ENCODE data around the gene ATG16L1. TPM values are rescaled to one million over a fixed set of nuclear protein-coding genes. Genes with fewer than 3 reads are reported as not detected.

The ATG16L1 gene
- total and polyA plus RNA-seq, 5 donors from 2014 or later: 15.2 to 125 (median 20.6) TPM

- ATAC-seq (ENCODE audit: low read depth in 2 of 2) (no peak), DNase-seq (no peak)
- no peak overlapping the region for H3K4me3 ChIP-seq (ENCODE audit: low read depth, low read length)
- H3K27me3 ChIP-seq (ENCODE audit: control insufficient read depth, insufficient read depth, low read length): no peaks in the 10 kb centered on the region
- H3K27ac Mint-ChIP-seq: peak overlapping the region in 1 of 3 donors; percentile 5
- H3K36me3 ChIP-seq (ENCODE audit: control insufficient read depth, insufficient read depth, low read length): peaks cover 33% of the 10 kb centered on the region
- peaks cover 0 to 2% (median 0%) of the 10 kb centered on the region in 7 donors for H3K9me3 Mint-ChIP-seq
- H3K4me1 ChIP-seq (ENCODE audit: control insufficient read depth, insufficient read depth, low read length, poor library complexity, severe bottlenecking): no peaks in the 10 kb centered on the region
- H3K4me3 Mint-ChIP-seq: peak overlapping the region in 1 of 4 donors; percentile 52
- H3K9me3 ChIP-seq (ENCODE audit: control insufficient read depth in 2 of 2, low read length in 2 of 2): no peaks in the 10 kb centered on the region
- H3K27ac ChIP-seq (ENCODE audit: insufficient read depth, low read length, poor library complexity, severe bottlenecking): no peak overlapping the region
- peaks cover 0 to 10% (median 4%) of the 10 kb centered on the region in 4 donors for H3K4me1 Mint-ChIP-seq
- H3K36me3 Mint-ChIP-seq: peaks cover 8% of the 10 kb centered on the region
- H3K27me3 Mint-ChIP-seq: no peaks in the 10 kb centered on the region
Observed at GRCh38 chr2:233210281-233210680, 41.2 kb upstream of the ATG16L1 start.

DNA sequence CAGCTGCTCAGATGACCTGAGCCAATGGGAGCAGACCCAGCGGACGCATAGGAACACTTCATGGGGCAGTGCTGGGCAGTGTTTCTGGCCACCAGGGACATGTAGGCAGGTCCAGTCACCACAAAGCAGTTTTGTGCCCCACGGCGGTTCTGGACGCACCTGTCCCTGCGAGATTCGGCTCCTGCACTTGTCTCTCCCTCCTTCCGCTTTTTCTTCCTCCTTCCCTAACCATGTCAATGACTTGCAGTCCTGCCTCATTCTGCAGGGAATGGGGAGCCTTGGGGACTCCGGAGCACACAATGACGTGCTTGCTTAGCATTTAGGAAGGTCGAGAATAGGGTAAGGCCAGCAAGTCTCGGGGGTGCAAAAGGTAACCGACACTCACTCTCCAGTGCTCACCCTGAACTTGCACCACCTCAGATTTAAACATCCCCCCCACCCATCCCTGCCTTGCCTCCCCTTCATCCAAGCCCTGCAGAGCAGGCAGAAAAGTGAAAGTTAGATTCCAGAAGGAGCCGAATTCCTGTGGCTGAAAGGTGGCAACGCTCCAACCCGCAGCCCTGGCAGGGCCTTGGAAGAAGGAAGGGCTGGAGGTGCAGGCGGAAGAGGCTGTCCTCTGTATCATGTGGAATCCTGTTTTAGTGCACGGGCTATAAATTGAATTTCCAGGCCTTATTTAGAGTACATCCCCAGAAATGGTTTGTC lies 40.5 kb upstream of the ATG16L1 start:
- peaks cover 0 to 10% (median 4%) of the 10 kb centered on the region in 4 donors for H3K4me1 Mint-ChIP-seq
- H3K27ac Mint-ChIP-seq: peak overlapping the region in 1 of 3 donors; percentile 66
- Histone ChIP-seq H3K36me3 (ENCODE audit: control insufficient read depth, insufficient read depth, low read length) (peaks cover 31% of the 10 kb centered on the region), H3K4me1 (ENCODE audit: control insufficient read depth, insufficient read depth, low read length, poor library complexity, severe bottlenecking) (no peaks in the 10 kb centered on the region), H3K4me3 (ENCODE audit: low read depth, low read length) (no peak overlapping the region), H3K9me3 (ENCODE audit: control insufficient read depth in 2 of 2, low read length in 2 of 2) (no peaks in the 10 kb centered on the region), H3K27ac (ENCODE audit: insufficient read depth, low read length, poor library complexity, severe bottlenecking) (no peak overlapping the region), H3K27me3 (ENCODE audit: control insufficient read depth, insufficient read depth, low read length) (no peaks in the 10 kb centered on the region)
- peak overlapping the region in 1 of 4 donors; percentile 52 for H3K4me3 Mint-ChIP-seq
- ATAC-seq (ENCODE audit: low read depth in 2 of 2): no peak
- DNase-seq: no peak
- H3K27me3 Mint-ChIP-seq: no peaks in the 10 kb centered on the region
- peaks cover 8% of the 10 kb centered on the region for H3K36me3 Mint-ChIP-seq
- H3K9me3 Mint-ChIP-seq: peaks cover 0 to 2% (median 0%) of the 10 kb centered on the region in 7 donors

DNA sequence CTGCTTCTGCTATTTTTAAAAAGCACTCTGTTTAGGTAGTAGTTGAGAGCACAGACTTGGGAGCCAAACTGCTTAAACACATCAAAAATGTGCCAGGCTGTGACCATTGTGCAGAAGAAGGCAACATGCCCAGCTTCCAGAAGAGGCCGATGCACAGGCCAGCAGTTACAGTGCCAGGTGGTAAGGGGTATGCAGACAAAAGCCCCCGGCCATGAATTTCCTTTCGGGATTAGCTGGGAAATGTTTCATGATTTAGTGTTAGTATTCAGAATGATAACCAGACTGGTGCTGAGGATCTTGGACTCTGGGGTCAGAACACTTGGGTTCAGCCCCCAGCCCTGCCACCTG lies 40.0 kb upstream of the ATG16L1 start:
- Histone ChIP-seq H3K27me3 (ENCODE audit: control insufficient read depth, insufficient read depth, low read length) (no peaks in the 10 kb centered on the region), H3K4me1 (ENCODE audit: control insufficient read depth, insufficient read depth, low read length, poor library complexity, severe bottlenecking) (no peaks in the 10 kb centered on the region), H3K4me3 (ENCODE audit: low read depth, low read length) (no peak overlapping the region), H3K9me3 (ENCODE audit: control insufficient read depth in 2 of 2, low read length in 2 of 2) (no peaks in the 10 kb centered on the region), H3K27ac (ENCODE audit: insufficient read depth, low read length, poor library complexity, severe bottlenecking) (no peak overlapping the region), H3K36me3 (ENCODE audit: control insufficient read depth, insufficient read depth, low read length) (peaks cover 27% of the 10 kb centered on the region)
- ATAC-seq (ENCODE audit: low read depth in 2 of 2) (no peak), DNase-seq (no peak)
- H3K27me3 Mint-ChIP-seq: no peaks in the 10 kb centered on the region
- H3K4me3 Mint-ChIP-seq: no peak overlapping the region
- peaks cover 0 to 10% (median 4%) of the 10 kb centered on the region in 4 donors for H3K4me1 Mint-ChIP-seq
- peaks cover 0 to 2% (median 0%) of the 10 kb centered on the region in 7 donors for H3K9me3 Mint-ChIP-seq
- H3K36me3 Mint-ChIP-seq: peaks cover 8% of the 10 kb centered on the region
- H3K27ac Mint-ChIP-seq: no peak overlapping the region

DNA sequence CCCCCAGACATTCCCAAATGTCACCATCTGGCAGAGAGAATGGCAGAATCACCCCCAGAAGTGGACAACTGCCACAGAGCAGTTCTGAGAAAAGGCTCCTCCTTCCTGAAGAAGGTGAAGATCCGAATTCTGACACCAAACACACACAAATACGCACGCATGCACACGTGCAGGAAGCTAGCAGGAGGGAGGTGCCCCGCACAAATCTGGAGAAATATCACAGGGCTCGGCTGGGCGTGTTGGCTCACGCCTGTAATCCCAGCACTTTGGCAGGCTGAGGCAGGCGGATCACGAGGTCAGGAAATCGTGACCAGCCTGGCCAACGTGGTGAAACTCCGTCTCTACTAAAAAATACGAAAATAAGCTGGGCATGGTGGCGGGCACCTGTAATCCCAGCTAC lies 38.5 kb upstream of the ATG16L1 start:
- DNase-seq (no peak), ATAC-seq (ENCODE audit: low read depth in 2 of 2) (no peak)
- Histone ChIP-seq H3K27me3 (ENCODE audit: control insufficient read depth, insufficient read depth, low read length) (no peaks in the 10 kb centered on the region), H3K4me3 (ENCODE audit: low read depth, low read length) (no peak overlapping the region), H3K9me3 (ENCODE audit: control insufficient read depth in 2 of 2, low read length in 2 of 2) (no peaks in the 10 kb centered on the region), H3K36me3 (ENCODE audit: control insufficient read depth, insufficient read depth, low read length) (peaks cover 12% of the 10 kb centered on the region), H3K27ac (ENCODE audit: insufficient read depth, low read length, poor library complexity, severe bottlenecking) (no peak overlapping the region), H3K4me1 (ENCODE audit: control insufficient read depth, insufficient read depth, low read length, poor library complexity, severe bottlenecking) (no peaks in the 10 kb centered on the region)
- peaks cover 0 to 7% (median 2%) of the 10 kb centered on the region in 4 donors for H3K4me1 Mint-ChIP-seq
- H3K27me3 Mint-ChIP-seq: no peaks in the 10 kb centered on the region
- H3K27ac Mint-ChIP-seq: no peak overlapping the region
- H3K36me3 Mint-ChIP-seq: peaks cover 8% of the 10 kb centered on the region
- H3K4me3 Mint-ChIP-seq: no peak overlapping the region
- peaks cover 0 to 2% (median 0%) of the 10 kb centered on the region in 7 donors for H3K9me3 Mint-ChIP-seq

GRCh38 chr2:233213975-233214374 lies 37.5 kb upstream of the ATG16L1 start:
- H3K4me3 Mint-ChIP-seq: no peak overlapping the region
- H3K4me1 Mint-ChIP-seq: peaks cover 0 to 6% (median 1%) of the 10 kb centered on the region in 4 donors
- Histone ChIP-seq H3K27me3 (ENCODE audit: control insufficient read depth, insufficient read depth, low read length) (no peaks in the 10 kb centered on the region), H3K36me3 (ENCODE audit: control insufficient read depth, insufficient read depth, low read length) (peaks cover 8% of the 10 kb centered on the region), H3K4me1 (ENCODE audit: control insufficient read depth, insufficient read depth, low read length, poor library complexity, severe bottlenecking) (no peaks in the 10 kb centered on the region), H3K9me3 (ENCODE audit: control insufficient read depth in 2 of 2, low read length in 2 of 2) (no peaks in the 10 kb centered on the region), H3K27ac (ENCODE audit: insufficient read depth, low read length, poor library complexity, severe bottlenecking) (no peak overlapping the region), H3K4me3 (ENCODE audit: low read depth, low read length) (no peak overlapping the region)
- peak overlapping the region in 1 of 3 donors; percentile 76 for H3K27ac Mint-ChIP-seq
- no peaks in the 10 kb centered on the region for H3K27me3 Mint-ChIP-seq
- peaks cover 0 to 2% (median 0%) of the 10 kb centered on the region in 7 donors for H3K9me3 Mint-ChIP-seq
- ATAC-seq (ENCODE audit: low read depth in 2 of 2): no peak
- DNase-seq: no peak
- H3K36me3 Mint-ChIP-seq: peaks cover 8% of the 10 kb centered on the region

DNA sequence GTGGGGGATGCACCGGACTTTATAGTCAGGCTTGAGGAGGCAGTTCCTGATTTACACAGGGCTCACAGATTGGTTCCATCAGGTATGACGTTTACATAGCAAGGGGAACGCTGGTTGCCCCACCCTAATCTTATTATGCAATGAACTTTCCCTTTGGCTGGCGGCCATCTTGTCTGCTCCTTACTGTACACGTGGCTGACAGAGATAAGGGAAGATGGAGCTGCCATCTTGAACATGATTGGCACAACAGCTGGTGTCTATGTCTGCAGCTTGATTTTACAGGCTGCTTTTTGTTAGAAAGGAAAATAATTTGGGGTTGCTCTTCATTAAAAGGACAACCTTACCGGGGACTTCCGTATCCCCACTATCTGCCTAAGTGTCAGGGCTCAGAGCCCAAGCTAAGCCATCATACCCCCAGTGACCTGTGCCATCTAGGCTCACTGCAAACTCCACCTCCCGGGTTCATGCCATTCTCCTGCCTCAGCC lies 33.5 kb upstream of the ATG16L1 start:
- H3K27ac Mint-ChIP-seq: peak overlapping the region in 2 of 3 donors; percentile 28 to 55
- DNase-seq: no peak

DNA sequence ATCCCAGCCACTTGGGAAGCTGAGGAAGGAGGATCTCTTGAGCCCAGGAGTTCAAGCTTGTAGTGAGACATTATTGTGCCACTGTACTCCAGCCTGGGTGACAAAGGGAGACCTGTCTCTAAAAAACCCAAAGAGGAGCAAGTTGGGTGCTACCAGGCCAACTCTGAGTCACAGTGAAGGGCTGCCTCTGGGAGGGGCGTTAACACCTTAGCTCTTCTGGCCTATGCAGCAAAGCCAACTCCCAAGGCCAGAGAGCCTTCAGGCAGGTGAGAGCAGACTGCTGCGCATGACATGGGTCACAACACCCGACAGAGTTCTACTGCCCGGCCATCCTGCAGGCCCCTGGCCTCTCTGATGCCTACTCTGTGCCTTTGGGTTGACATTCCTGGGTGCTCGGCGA lies 32.6 kb upstream of the ATG16L1 start:
- H3K27me3 Mint-ChIP-seq: no peaks in the 10 kb centered on the region
- H3K4me1 ChIP-seq (ENCODE audit: control insufficient read depth, insufficient read depth, low read length, poor library complexity, severe bottlenecking): no peaks in the 10 kb centered on the region
- H3K27ac ChIP-seq (ENCODE audit: insufficient read depth, low read length, poor library complexity, severe bottlenecking): no peak overlapping the region

More for the DNA sequence above, 33.5 kb upstream of the ATG16L1 start:
- Histone ChIP-seq H3K27me3 (ENCODE audit: control insufficient read depth, insufficient read depth, low read length) (no peaks in the 10 kb centered on the region), H3K36me3 (ENCODE audit: control insufficient read depth, insufficient read depth, low read length) (no peaks in the 10 kb centered on the region), H3K9me3 (ENCODE audit: control insufficient read depth in 2 of 2, low read length in 2 of 2) (no peaks in the 10 kb centered on the region), H3K4me3 (ENCODE audit: low read depth, low read length) (no peak overlapping the region), H3K27ac (ENCODE audit: insufficient read depth, low read length, poor library complexity, severe bottlenecking) (no peak overlapping the region), H3K4me1 (ENCODE audit: control insufficient read depth, insufficient read depth, low read length, poor library complexity, severe bottlenecking) (no peaks in the 10 kb centered on the region)
- H3K4me1 Mint-ChIP-seq: peaks cover 0 to 2% (median 0%) of the 10 kb centered on the region in 4 donors
- peaks cover 0 to 1% (median 0%) of the 10 kb centered on the region in 7 donors for H3K9me3 Mint-ChIP-seq
- H3K36me3 Mint-ChIP-seq: no peaks in the 10 kb centered on the region
- H3K4me3 Mint-ChIP-seq: no peak overlapping the region
- ATAC-seq (ENCODE audit: low read depth in 2 of 2): no peak
- no peaks in the 10 kb centered on the region for H3K27me3 Mint-ChIP-seq

DNA sequence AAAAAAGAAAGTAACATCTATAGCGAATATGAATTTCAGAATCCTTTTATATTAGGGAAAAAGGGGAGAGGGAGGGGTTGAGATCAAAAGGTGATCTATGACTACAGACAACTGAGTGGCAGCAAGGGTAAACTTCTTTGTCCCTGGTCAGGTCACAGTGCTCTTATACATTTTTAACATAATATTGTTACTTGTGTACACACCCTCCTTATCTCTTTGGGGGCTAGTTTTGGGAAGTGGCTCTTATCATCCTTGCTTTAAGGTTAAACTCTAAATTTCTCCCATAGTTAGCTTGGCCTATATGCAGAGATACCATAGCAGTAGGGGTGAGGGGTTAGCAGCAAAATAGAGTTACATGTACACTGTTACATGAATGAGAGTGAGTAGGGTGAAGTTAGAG lies 31.6 kb upstream of the ATG16L1 start:
- no peak overlapping the region for H3K27ac Mint-ChIP-seq
- H3K36me3 Mint-ChIP-seq: no peaks in the 10 kb centered on the region
- H3K4me3 Mint-ChIP-seq: no peak overlapping the region
- DNase-seq (no peak), ATAC-seq (ENCODE audit: low read depth in 2 of 2) (no peak)
- no peaks in the 10 kb centered on the region for H3K4me1 ChIP-seq (ENCODE audit: control insufficient read depth, insufficient read depth, low read length, poor library complexity, severe bottlenecking)
- no peaks in the 10 kb centered on the region for H3K27me3 ChIP-seq (ENCODE audit: control insufficient read depth, insufficient read depth, low read length)
- no peaks in the 10 kb centered on the region for H3K27me3 Mint-ChIP-seq
- no peaks in the 10 kb centered on the region for H3K36me3 ChIP-seq (ENCODE audit: control insufficient read depth, insufficient read depth, low read length)
- H3K9me3 ChIP-seq (ENCODE audit: control insufficient read depth in 2 of 2, low read length in 2 of 2): no peaks in the 10 kb centered on the region
- H3K9me3 Mint-ChIP-seq: peaks cover 0 to 1% (median 0%) of the 10 kb centered on the region in 7 donors
- no peak overlapping the region for H3K4me3 ChIP-seq (ENCODE audit: low read depth, low read length)
- no peaks in the 10 kb centered on the region for H3K4me1 Mint-ChIP-seq
- H3K27ac ChIP-seq (ENCODE audit: insufficient read depth, low read length, poor library complexity, severe bottlenecking): no peak overlapping the region

More for the DNA sequence above, 32.6 kb upstream of the ATG16L1 start:
- Mint-ChIP-seq H3K9me3 (peaks cover 0 to 1% (median 0%) of the 10 kb centered on the region in 7 donors), H3K4me1 (peaks cover 0 to 2% (median 0%) of the 10 kb centered on the region in 4 donors), H3K4me3 (peak overlapping the region in 1 of 4 donors; percentile 29), H3K27ac (peak overlapping the region in 1 of 3 donors; percentile 55), H3K36me3 (no peaks in the 10 kb centered on the region)
- Histone ChIP-seq H3K36me3 (ENCODE audit: control insufficient read depth, insufficient read depth, low read length) (no peaks in the 10 kb centered on the region), H3K27me3 (ENCODE audit: control insufficient read depth, insufficient read depth, low read length) (no peaks in the 10 kb centered on the region), H3K9me3 (ENCODE audit: control insufficient read depth in 2 of 2, low read length in 2 of 2) (no peaks in the 10 kb centered on the region), H3K4me3 (ENCODE audit: low read depth, low read length) (no peak overlapping the region)
- DNase-seq (no peak), ATAC-seq (ENCODE audit: low read depth in 2 of 2) (no peak)

All from CD4-positive, CD25-positive, alpha-beta regulatory T cell (primary cell).